ENCODE data around the gene ZNF830. TPM values are rescaled to one million over a fixed set of nuclear protein-coding genes. Genes with fewer than 3 reads are reported as not detected.

Gene ZNF830
- polyA plus RNA-seq, 3 donors = 2.1 to 4.7 (median 4.2) TPM

DNA sequence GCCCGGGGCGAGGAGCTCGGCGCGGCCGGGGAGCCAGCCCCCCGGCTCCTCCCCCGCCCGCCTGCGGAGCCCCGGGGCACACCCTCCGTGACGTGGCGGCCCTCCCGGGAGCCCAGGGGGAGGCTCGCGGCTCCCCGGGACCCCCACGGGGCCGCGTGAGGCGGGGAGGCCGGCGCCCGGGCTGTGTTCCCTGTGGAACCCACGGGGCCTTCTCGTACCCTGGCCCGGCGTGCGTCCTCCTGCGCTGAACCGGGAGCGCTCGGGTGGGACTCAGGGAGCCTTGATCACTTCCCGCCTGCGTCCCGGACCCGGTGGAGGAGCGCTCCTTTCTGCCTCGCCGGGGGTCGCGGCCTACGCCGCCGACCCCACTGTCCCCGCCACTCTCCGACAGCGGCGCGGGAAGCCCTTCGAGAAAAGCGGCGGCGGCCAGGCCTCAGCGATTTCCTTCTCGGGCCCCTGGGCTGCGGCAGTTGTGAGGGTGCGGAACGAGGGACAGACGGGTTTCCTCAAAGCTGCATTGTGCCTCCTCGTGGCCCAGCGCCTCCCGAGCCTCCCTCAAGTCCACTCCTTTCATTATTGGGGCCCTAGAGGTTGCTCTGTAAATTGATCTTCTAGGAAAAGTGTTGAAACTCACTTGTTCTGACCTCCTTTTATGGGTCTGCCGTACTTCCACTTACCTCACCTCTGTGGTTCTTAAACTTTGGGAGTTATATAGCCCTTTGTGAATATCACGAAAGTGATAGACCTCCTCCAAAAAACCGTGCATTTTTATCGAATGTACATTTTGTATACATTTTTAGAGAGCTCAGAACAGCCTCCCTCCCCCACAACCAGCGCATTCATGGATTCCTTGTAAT, 19.6 kb downstream of the ZNF830 start:
- intact Hi-C loops (cut with micrococcal nuclease) = loop anchor here in 1 of 2 donors (5.0 kb wide), 1 partner anchor 106 kb away; no protein-coding TSS in a partner anchor
- peaks cover 29% of the 10 kb centered on the region for H3K4me1 Mint-ChIP-seq
- H3K9ac ChIP-seq (ENCODE audit: insufficient read depth, low read length, poor library complexity, severe bottlenecking) = peak overlapping the region; percentile 98

More for the DNA sequence above, 19.6 kb downstream of the ZNF830 start:
- H3K27ac ChIP-seq (ENCODE audit: low read depth in 1 of 2, low read length in 2 of 2) = peak overlapping the region; percentile 94
- Mint-ChIP-seq H3K27ac (peak overlapping the region; percentile 88 to 96 (median 94)), H3K4me3 (peak overlapping the region; percentile 82 to 90), H3K9me3 (no peaks in the 10 kb centered on the region), H3K27me3 (ENCODE audit: low read depth in 3 of 3) (peaks cover 0 to 4% (median 3%) of the 10 kb centered on the region in 3 donors), H3K36me3 (peaks cover 25 to 29% of the 10 kb centered on the region in 2 donors)
- TF ChIP-seq, protein P1, sequence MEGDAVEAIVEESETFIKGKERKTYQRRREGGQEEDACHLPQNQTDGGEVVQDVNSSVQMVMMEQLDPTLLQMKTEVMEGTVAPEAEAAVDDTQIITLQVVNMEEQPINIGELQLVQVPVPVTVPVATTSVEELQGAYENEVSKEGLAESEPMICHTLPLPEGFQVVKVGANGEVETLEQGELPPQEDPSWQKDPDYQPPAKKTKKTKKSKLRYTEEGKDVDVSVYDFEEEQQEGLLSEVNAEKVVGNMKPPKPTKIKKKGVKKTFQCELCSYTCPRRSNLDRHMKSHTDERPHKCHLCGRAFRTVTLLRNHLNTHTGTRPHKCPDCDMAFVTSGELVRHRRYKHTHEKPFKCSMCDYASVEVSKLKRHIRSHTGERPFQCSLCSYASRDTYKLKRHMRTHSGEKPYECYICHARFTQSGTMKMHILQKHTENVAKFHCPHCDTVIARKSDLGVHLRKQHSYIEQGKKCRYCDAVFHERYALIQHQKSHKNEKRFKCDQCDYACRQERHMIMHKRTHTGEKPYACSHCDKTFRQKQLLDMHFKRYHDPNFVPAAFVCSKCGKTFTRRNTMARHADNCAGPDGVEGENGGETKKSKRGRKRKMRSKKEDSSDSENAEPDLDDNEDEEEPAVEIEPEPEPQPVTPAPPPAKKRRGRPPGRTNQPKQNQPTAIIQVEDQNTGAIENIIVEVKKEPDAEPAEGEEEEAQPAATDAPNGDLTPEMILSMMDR (IDR thresholded peaks at IDR 0.05) = peak; percentile 42
- H3K4me3 ChIP-seq (replicated peaks in 1 of 3; ENCODE audit: low read depth in 2 of 3, low read length in 3 of 3) = peak overlapping the region; percentile 68 to 86 (median 83)
- H4K20me1 ChIP-seq (ENCODE audit: insufficient read depth, low read length) = no peaks in the 10 kb centered on the region
- no peaks in the 10 kb centered on the region for H3K27me3 ChIP-seq (ENCODE audit: control insufficient read depth in 2 of 2, insufficient read depth in 2 of 2, low read length in 2 of 2)
- H3K4me2 ChIP-seq (replicated peaks; ENCODE audit: extremely low read depth, low read length, poor library complexity, severe bottlenecking) = peak overlapping the region; percentile 80
- H3K9me3 ChIP-seq (replicated peaks in 1 of 2; ENCODE audit: control insufficient read depth in 1 of 2, insufficient read depth in 1 of 2, low read length in 2 of 2) = no peaks in the 10 kb centered on the region
- under 1% methylated on average over 55 of the region's 69 CpGs for WGBS (ENCODE audit: insufficient coverage)
- H2AFZ ChIP-seq (ENCODE audit: insufficient read depth, low read depth, low read length, poor library complexity, severe bottlenecking) = peak overlapping the region; percentile 87
- H3K79me2 ChIP-seq (ENCODE audit: insufficient read depth, low read length) = peaks cover 39% of the 10 kb centered on the region
- H3K4me1 ChIP-seq (ENCODE audit: control insufficient read depth in 1 of 2, insufficient read depth in 2 of 2, low read length in 2 of 2) = peaks cover 16 to 22% of the 10 kb centered on the region in 2 donors
- H3K36me3 ChIP-seq (replicated peaks in 1 of 2; ENCODE audit: control insufficient read depth in 1 of 2, insufficient read depth in 2 of 2, low read length in 2 of 2) = peaks cover 10 to 33% of the 10 kb centered on the region in 2 donors
- peak; percentile 70 to 79 (median 75) for DNase-seq
